ENCODE results near the gene ANTXRL.
"Not testable (repeated sequence)": the region's sequence is repeated elsewhere in the genome, so short reads cannot be mapped to it uniquely, and the experiment has no call there.

GRCh38 chr10:46379233-46379848 lies 92.5 kb downstream of the ANTXRL start:
- not testable (repeated sequence) for TF ChIP-seq CTCF (IDR thresholded peaks at IDR 0.05 in 4 of 5, conservative IDR thresholded peaks at IDR 0.05 in 1 of 5); POLR2A (IDR thresholded peaks at IDR 0.05)
